Common myeloid progenitor, CD34-positive (primary cell): ENCODE results near the gene DPM1.

Experiments
- CTCF ChIA-PET: fragments of 350-600 bp; sonication (Branson Sonifier 250); formaldehyde crosslinking; loops from one replicate; lab custom pipeline; 2021; ENCODE audit warnings: antibody characterized with exemption; lab: Charles Lee
- POLR2A ChIA-PET: fragments of 350-600 bp; sonication (Branson Sonifier 250); formaldehyde crosslinking; loops from one replicate; lab custom pipeline; 2021; ENCODE audit warnings: antibody characterized with exemption; lab: Charles Lee
- DNase-seq, 3 donors: peaks; one replicate each; pipeline versions ENCODE4 v3.0.0 to v3.0.0-alpha.2; 2013
- H3K27ac ChIP-seq, 2 experiments: 1 replicate in 1 of 2; 2 replicates in 1 of 2; pipeline ENCODE4 v1.7.0; 2013; ENCODE audit warnings: inconsistent platforms in 2 of 2, low read length in 2 of 2, mild to moderate bottlenecking in 2 of 2, low read depth in 1 of 2, moderate library complexity in 1 of 2; ENCODE audit not compliant: severe bottlenecking in 2 of 2, insufficient read depth in 1 of 2, poor library complexity in 1 of 2
- H3K27me3 ChIP-seq, 5 experiments: replicated peaks in 2 of 5; 1 replicate in 3 of 5; 2 replicates in 2 of 5; pipeline versions ENCODE4 v1.6.1 to v1.7.0; 2013; ENCODE audit warnings: low read length in 4 of 5, mild to moderate bottlenecking in 2 of 5, moderate library complexity in 2 of 5, inconsistent platforms in 1 of 5; ENCODE audit not compliant: insufficient read depth in 5 of 5, control insufficient read depth in 4 of 5
- H3K36me3 ChIP-seq, 4 experiments: 1 replicate in 2 of 4; 2 replicates in 2 of 4; pipeline versions ENCODE4 v1.6.1 to v1.7.0; 2013; ENCODE audit warnings: low read length in 3 of 4, control low read depth in 1 of 4, mild to moderate bottlenecking in 1 of 4; ENCODE audit not compliant: control insufficient read depth in 4 of 4, insufficient read depth in 4 of 4
- H3K4me1 ChIP-seq, 4 experiments: 1 replicate in 3 of 4; 2 replicates in 1 of 4; pipeline versions ENCODE4 v1.6.1 to v1.7.1; 2013; ENCODE audit warnings: low read length in 3 of 4, mild to moderate bottlenecking in 3 of 4, control low read depth in 1 of 4, inconsistent platforms in 1 of 4, moderate library complexity in 1 of 4; ENCODE audit not compliant: control insufficient read depth in 4 of 4, insufficient read depth in 4 of 4; ENCODE audit errors: control extremely low read depth in 1 of 4
- H3K4me3 ChIP-seq, 7 experiments: 1 replicate in 4 of 7; 2 replicates in 3 of 7; pipeline versions ENCODE4 v1.5.1 to v1.7.0; 2013; ENCODE audit warnings: mild to moderate bottlenecking in 7 of 7, low read length in 6 of 7, moderate library complexity in 6 of 7, inconsistent platforms in 2 of 7, low read depth in 2 of 7, control low read depth in 1 of 7; ENCODE audit not compliant: insufficient read depth in 4 of 7, control insufficient read depth in 1 of 7; ENCODE audit errors: extremely low read depth in 1 of 7
- H3K9me3 ChIP-seq, 5 experiments: 1 replicate in 4 of 5; 2 replicates in 1 of 5; pipeline versions ENCODE4 v1.6.1 to v1.7.1; 2013; ENCODE audit warnings: low read length in 4 of 5, mild to moderate bottlenecking in 2 of 5, inconsistent platforms in 1 of 5, low read depth in 1 of 5, moderate library complexity in 1 of 5; ENCODE audit not compliant: control insufficient read depth in 4 of 5, insufficient read depth in 2 of 5; ENCODE audit errors: control extremely low read depth in 1 of 5
- whole genome bisulfite sequencing: methylation state at CpG from one replicate; pipeline ENCODE4 v1.1.5; 2013; ENCODE audit not compliant: insufficient coverage; 5-methylcytosine and 5-hydroxymethylcytosine counted together

The DPM1 gene

DNA sequence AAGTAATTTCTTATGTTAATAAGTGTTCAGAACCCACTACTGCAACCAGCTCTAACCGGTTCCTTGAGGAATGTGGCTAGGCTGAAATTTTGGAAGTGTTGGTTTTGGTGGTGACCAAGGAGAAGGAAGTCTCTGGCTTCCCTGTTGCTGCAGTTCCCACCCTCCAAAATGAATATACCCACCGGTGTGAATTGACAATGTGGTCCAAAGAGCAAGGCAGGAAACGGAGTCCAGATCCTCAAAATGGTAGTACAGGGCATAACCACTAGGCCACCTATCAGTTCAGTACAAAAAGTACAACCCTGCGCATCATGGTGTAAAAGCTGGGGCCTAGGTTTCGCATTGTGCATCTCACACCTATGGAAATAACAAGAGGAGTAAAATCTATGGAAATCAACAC, 29.9 kb downstream of the DPM1 start:
- Histone ChIP-seq H3K27me3 (no peaks in the 10 kb centered on the region), H3K4me1 (peaks cover 18 to 42% (median 27%) of the 10 kb centered on the region in 4 experiments), H3K9me3 (no peaks in the 10 kb centered on the region), H3K27ac (peak overlapping the region in 1 of 2 experiments; percentile 33), H3K4me3 (peak overlapping the region in 4 of 7 experiments; percentile 78 to 93 (median 90)), H3K36me3 (peaks cover 9 to 53% (median 17%) of the 10 kb centered on the region in 4 experiments)
- WGBS: 0% methylated on average over 1 of the region's 5 CpGs
- DNase-seq: peak in 1 of 3 donors; percentile 35
- POLR2A ChIA-PET: interaction anchor here (0.8 kb wide), 1 partner anchor 10 kb away, joined by 7 read pairs; no protein-coding TSS in a partner anchor
- CTCF ChIA-PET: interaction anchor here (0.7 to 6.9 kb wide), 12 partner anchors 8 to 138 kb away, joined by 3 to 44 read pairs (median 7); partner anchors contain the start of gene BCAS4

DNA sequence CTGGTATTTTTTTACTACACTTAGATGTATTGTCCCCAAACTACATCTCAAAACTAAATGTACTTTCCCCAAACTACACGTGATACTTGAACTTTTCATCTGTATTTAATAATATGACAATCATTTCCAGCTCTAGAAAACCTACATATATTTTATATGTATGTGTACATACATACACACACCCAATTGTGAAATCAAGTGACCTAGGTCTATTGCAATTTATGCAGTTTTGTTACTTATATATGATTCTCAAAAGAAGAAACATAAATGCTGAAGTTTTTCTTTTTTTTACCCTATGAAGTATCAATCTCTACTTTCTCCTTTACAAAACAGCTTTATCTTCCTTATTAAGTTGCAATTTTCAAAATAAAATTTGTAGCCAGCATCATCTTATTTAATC, 31.8 kb downstream of the DPM1 start:
- Histone ChIP-seq H3K36me3 (peaks cover 9 to 59% (median 18%) of the 10 kb centered on the region in 4 experiments), H3K27me3 (no peaks in the 10 kb centered on the region), H3K27ac (no peak overlapping the region), H3K9me3 (no peaks in the 10 kb centered on the region), H3K4me3 (no peak overlapping the region), H3K4me1 (peaks cover 18 to 44% (median 25%) of the 10 kb centered on the region in 4 experiments)
- ChIA-PET CTCF (interaction anchor here (1.2 to 6.9 kb wide), 4 partner anchors 10 to 132 kb away, joined by 4 to 44 read pairs (median 7); partner anchors contain the start of gene BCAS4), POLR2A (interaction anchor here (0.6 kb wide), 1 partner anchor 132 kb away, joined by 4 read pairs; the partner anchor contains the start of gene BCAS4)
- no CpG with 5 or more reads among the region's 1 CpG for WGBS
- no peak for DNase-seq

DNA sequence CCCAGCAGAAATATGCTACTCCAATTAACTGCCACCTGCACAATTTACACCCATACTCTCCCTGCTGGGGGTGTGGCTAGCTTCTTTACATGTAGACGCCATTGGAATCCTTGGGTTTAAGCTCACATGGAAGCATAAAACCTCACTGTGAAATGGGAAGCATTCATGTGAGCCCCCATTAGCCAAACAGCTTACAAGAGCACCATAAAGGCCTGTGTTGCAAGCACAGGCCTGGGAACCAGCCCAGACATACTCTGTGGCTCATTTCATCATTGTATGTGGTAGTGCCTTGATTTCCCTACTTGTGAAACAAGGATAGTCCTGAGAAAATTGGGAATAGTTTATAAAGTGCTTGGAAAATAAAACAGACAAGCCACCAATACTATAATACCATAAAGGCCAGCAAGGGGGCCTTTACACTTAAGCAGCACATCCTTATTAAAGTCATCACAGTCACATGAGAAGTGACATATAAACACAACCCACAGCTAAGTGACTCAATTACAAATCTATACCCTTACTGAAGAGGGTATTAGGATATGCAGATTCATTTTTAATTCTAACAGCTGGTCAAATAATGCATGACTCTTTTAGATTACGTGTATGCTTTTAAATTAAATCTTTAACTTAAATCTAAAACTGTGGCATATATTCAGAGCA, 33.9 kb downstream of the DPM1 start:
- Histone ChIP-seq H3K4me1 (peaks cover 14 to 47% (median 22%) of the 10 kb centered on the region in 4 experiments), H3K9me3 (no peaks in the 10 kb centered on the region), H3K36me3 (peaks cover 13 to 65% (median 22%) of the 10 kb centered on the region in 4 experiments), H3K27ac (no peak overlapping the region), H3K27me3 (no peaks in the 10 kb centered on the region), H3K4me3 (no peak overlapping the region)
- no peak for DNase-seq
- POLR2A ChIA-PET: interaction anchor here (1.0 kb wide), 1 partner anchor 9 kb away, joined by 5 read pairs; no protein-coding TSS in a partner anchor
- CTCF ChIA-PET: interaction anchor here (1.0 to 6.9 kb wide), 5 partner anchors 9 to 133 kb away, joined by 5 to 44 read pairs (median 6); partner anchors contain the start of gene BCAS4
- WGBS: no CpG with 5 or more reads among the region's 2 CpGs

DNA sequence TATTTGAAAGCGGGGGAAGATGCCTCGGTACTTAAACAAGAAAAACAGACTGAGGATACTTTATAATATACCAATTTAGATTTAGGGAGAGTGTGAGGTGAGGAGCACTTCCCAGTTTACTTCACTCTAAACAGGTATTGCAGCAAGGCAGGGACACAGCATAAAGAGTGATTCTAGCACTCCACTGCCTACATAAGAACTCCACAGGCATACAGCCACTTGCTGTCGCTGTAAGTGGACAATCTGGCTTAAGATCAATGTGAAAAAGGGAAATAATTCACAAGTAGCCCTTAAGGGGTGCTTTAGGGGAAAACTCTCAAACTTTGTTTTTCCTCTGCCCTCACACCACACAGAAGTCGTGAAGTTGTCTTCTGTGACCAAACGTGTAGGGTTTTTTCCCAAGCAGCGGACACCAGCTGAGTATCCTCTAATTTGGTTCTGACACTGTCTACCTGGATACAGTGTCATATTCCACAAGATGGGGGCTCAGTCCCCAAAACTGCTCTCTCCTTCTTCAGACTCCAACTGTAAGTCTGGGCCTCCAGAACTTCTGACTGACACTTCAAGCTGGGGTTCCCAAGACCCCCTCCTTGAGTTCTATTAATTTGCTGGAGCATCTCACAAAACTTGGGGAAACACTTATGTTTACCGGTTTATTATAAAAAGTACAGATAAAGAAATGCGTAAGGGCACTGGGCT, 36.4 kb downstream of the DPM1 start:
- no peak overlapping the region for H3K4me3 ChIP-seq
- ChIA-PET POLR2A (interaction anchor here (0.7 to 1.5 kb wide), 3 partner anchors 9 to 13 kb away, joined by 5 read pairs; partner anchors contain the start of gene ADNP), CTCF (interaction anchor here (1.0 to 5.3 kb wide), 5 partner anchors 7 to 131 kb away, joined by 3 to 33 read pairs (median 5); partner anchors contain the start of gene ADNP)
- H3K27me3 ChIP-seq: no peaks in the 10 kb centered on the region
- H3K4me1 ChIP-seq: peaks cover 0 to 27% (median 8%) of the 10 kb centered on the region in 4 experiments
- peaks cover 5 to 54% (median 15%) of the 10 kb centered on the region in 4 experiments for H3K36me3 ChIP-seq
- WGBS: 88% methylated on average over 4 of the region's 8 CpGs
- DNase-seq: no peak
- H3K27ac ChIP-seq: peak overlapping the region; percentile 70 to 88
- H3K9me3 ChIP-seq: no peaks in the 10 kb centered on the region

DNA sequence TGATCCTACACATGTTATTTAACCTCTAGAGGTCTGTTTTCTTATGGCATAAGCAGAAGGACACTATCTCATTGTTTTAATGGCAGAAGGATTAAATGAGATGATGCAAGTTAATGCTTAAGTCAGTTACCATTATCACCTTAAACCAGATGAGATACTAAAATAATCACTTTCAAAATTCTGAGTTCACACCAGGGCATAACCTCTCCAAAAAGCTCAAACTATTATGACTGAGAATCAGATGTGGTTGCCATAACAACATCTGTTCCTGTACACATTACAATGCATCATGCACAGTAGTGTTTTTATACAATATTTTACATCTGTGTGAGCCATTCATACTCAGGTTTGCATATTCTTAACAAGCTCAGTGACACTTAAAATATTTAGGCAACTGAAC, 37.3 kb downstream of the DPM1 start:
- Histone ChIP-seq H3K36me3 (peaks cover 7 to 53% (median 16%) of the 10 kb centered on the region in 4 experiments), H3K9me3 (no peaks in the 10 kb centered on the region), H3K27ac (peak overlapping the region; percentile 70 to 88), H3K4me3 (no peak overlapping the region), H3K27me3 (no peaks in the 10 kb centered on the region), H3K4me1 (peaks cover 0 to 29% (median 11%) of the 10 kb centered on the region in 4 experiments)
- DNase-seq: peak; percentile 44 to 85 (median 71)
- POLR2A ChIA-PET: interaction anchor here (0.8 to 1.5 kb wide), 2 partner anchors 9 to 10 kb away, joined by 5 read pairs; partner anchors contain the start of gene ADNP
- CTCF ChIA-PET: interaction anchor here (1.0 to 5.3 kb wide), 6 partner anchors 9 to 130 kb away, joined by 3 to 33 read pairs (median 6); partner anchors contain the start of genes ADNP and BCAS4

DNA sequence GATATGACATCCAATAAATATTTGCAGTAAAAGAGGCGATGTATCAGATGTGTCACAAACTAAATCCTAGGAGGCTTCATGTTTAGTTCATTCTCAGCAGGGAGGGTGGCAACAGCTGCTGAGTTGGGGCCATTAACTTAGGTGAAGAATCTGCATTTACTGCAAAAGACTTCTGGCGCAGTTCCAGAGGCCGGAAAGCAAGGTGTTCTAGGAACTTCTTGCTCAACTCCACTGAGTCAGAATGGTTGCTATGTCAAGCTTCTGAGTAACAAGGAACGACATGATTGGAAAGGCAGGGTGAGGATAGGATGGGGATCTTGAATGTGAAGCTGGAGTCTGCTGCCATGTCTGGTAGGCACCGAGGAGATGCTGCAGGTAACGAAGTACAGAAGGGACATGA, 38.8 kb downstream of the DPM1 start:
- CTCF ChIA-PET: interaction anchor here (1.0 to 5.3 kb wide), 5 partner anchors 9 to 125 kb away, joined by 3 to 33 read pairs (median 6); partner anchors contain the start of genes ADNP and BCAS4
- WGBS: 90% methylated on average over 6 of the region's 6 CpGs
- H3K4me1 ChIP-seq: peaks cover 5 to 39% (median 13%) of the 10 kb centered on the region in 4 experiments
- no peak overlapping the region for H3K27ac ChIP-seq
- no peak for DNase-seq
- H3K36me3 ChIP-seq: peaks cover 7 to 42% (median 14%) of the 10 kb centered on the region in 4 experiments
- H3K9me3 ChIP-seq: no peaks in the 10 kb centered on the region
- POLR2A ChIA-PET: interaction anchor here (1.4 kb wide), 1 partner anchor 11 kb away, joined by 3 read pairs; no protein-coding TSS in a partner anchor
- no peaks in the 10 kb centered on the region for H3K27me3 ChIP-seq
- no peak overlapping the region for H3K4me3 ChIP-seq
